HG03575 (cell line): ENCODE results near the gene CNGB1.
"Not testable (repeated sequence)": the region's sequence is repeated elsewhere in the genome, so short reads cannot be mapped to it uniquely, and the experiment has no call there.

Source experiments
- ATAC-seq: cut with Tn5 transposase; IDR thresholded peaks from one replicate; pipeline ENCODE4 v1.9.1; 2021; ENCODE audit not compliant: unreplicated experiment, insufficient number of reproducible peaks, low FRiP score; ENCODE audit errors: extremely low read depth

Gene CNGB1

DNA sequence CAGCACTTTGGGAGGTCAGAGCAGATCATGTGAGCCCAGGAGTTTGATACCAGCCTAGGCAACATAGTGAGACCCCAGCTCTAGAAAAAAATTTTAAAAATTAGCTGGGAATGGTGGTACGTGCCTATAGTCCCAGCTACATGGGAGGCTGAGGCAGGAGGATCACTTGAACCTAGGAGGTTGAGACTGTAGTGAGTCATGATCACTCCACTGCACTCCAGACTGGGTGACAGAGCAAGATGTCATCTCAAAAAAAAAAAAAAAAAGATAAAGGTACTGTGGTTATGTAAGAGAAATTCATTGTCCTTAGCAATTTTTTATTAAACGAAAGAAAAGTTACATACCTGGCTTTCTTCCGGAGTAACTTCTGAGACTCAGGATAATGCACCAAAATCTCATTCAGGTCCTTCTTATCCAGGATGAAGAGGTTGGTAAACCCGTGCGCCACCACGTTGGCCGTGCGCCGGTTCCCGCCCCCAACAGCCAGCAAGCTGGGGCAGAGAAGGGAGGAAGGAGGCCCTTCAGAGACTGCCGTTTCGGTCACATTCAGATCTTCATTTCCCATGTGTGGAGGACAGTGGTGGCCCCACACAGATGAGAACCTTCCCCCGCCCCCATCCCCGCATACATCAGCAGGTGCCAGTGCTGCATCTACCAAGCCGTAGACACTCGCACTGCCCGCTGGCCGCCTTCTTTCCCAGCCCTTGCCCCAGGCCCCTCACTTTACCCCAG, 73.7 kb downstream of the CNGB1 start:
- no peak for ATAC-seq

DNA sequence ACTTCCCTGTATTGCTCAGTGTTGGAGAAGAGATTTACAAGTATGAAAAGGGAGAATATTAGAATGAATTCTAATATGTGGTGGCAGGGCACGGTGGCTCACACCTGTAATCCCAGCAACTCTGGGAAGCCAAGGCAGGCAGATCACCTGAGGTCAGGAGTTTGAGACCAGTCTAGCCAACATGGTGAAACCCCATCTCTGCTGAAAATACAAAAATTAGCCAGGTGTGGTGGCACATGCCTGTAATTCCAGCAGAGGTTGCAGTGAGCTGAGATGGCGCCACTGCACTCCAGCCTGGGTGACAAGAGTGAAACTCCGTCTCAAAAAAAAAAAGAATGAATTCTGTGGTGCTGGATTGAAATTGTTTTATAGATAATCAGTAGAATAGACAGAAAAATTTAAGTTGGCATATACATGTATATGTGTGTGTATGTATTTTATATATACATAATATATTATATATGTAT, 75.8 kb downstream of the CNGB1 start:
- not testable (repeated sequence) for ATAC-seq

DNA sequence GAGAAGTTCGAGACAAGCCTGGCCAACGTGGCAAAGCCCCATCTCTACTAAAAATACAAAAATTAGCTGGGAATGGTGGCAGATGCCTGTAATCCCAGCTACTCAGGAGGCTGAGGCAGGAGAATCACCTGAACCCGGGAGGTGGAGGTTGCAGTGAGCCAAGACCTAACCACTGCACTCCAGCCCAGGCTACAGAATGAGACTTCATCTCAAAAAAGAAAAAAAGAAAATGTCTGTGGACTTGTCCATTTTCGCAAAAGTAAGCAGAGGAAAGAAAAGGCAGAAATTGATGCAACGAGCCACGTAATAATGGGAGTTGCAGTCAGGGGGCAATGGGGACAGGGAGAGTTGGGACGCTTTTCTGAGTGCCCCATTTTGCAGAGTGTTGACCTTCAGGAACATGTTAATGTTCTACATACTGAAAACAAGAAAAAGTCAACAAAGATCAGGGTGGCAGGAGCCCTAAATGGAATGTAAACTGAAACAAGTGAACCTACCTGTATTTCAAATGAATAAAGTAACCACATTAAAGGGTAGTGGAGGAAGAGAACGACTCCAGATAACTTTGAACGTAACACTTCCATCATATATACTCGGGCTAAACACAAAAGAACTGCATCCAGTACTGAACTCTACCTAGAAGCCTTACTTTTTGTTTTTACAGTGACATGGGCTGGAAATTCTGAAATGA, 76.4 kb downstream of the CNGB1 start:
- no peak for ATAC-seq

DNA sequence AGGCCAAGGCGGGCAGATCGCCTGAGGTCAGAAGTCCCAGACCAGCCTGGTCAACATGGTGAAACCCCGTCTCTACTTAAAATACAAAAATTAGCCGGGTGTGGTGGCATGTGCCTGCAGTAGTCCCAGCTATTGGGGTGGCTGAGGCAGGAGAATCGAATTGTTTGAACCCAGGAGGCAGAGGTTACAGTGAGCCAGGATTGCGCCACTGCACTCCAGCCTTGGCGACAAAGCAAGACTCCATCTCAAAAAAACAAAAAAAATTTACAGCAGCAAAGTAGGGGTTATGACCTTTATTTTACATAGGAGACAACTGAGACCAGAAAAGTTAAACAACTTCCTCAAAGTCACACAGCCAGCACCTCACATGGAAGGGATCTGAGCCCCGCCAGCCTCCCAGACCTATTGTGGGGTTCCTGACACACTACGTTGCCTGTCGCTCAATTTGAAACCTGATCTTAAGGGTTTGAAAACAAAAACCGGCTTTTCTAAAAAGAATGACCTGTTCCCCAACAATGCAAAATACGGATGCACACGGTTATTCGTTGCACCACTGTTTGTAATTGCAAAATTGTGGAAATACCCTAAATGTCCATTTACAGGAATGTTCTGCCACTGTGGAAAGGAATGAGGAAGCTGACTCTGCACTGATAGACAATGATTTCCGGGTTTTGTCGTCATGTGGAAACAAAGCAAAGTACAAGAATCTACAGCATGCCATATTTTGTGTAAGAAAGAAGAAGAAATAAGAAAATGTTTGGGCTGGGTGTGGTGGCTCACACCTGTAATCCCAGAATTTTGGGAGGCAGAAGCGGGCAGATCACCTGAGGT, 77.2 kb downstream of the CNGB1 start:
- no peak for ATAC-seq

DNA sequence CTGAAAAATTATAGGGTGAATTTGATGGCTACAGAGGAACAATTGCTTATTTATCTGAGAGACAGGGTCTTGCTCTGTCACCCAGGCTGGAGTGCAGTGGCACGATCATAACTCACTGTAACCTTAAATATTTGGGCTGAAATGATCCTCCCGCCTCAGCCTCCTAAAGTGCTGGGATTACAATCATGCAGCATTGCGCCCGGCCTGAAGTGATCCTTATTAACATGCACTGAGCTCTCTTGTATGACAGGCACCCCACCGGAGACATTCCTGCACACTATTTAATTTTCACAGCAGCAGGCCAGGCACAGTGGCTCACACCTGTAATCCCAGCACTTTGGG, 77.7 kb downstream of the CNGB1 start:
- no peak for ATAC-seq

DNA sequence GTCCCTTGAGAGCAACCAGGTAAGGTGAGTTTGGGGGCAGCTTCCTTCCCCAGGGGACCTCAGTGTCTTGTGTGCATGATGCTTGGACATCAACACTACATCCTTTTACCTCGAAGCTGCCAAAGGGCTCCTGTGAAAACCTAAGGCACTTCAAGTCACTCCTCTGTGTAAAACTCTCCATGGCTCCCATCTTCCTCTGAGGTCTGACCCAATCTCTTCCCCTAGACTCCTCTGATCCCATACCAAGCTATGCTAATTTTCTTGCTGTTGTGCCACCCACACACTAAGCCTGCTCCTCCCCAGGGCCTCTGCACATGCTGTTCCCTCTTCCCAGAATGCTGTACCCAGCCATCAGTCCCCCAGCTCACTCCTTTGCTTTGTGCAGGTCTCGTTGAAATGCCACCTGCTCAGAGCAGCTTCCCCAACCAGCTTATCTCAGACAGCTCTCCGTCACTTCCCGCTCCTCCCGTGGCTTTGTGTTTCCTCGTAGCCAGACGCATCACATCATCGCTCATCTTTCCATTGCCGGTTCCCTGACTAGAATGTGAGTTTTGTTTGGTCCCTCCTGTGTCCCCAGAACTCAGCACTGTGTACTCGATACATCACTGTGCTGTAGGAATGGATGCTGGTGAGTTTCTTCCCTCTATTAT, 78.4 kb downstream of the CNGB1 start:
- ATAC-seq, result no peak

DNA sequence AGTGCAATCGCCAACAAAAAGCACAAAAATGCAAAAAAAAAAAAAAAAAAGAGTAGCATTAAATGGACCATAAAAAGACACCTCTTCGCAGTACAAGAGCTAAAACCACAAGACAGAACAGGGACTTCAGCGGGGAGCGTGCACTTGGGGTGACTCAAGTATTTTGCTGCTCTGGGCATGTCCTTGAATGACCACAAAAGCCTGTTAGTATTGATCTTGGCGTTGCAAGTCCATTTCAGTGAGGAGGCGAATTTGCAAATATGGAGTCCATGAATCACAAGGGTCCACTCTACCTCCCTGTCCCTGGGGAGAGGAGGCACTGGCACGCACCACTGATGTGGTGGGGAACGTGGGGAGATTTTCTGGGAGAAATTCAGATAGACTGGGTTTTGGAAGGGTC, 78.9 kb downstream of the CNGB1 start:
- no peak for ATAC-seq

DNA sequence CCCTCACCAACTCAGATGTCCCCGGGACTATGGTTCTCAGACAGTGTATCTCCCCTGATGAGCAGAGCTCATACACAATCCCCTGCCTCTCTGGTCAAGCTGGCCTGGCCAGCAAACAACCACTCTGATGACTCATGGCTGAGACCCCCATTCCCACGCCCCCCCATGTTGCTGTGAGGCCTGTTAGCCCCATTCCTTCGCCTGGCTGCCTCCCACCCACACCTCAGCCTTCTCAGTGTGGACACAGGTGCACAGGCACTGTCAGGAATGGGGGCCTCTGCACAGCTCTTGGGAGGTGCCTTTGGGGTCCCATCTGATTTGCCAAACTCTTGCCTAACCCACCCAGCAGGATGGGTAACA, 80.2 kb downstream of the CNGB1 start:
- ATAC-seq, result no peak

DNA sequence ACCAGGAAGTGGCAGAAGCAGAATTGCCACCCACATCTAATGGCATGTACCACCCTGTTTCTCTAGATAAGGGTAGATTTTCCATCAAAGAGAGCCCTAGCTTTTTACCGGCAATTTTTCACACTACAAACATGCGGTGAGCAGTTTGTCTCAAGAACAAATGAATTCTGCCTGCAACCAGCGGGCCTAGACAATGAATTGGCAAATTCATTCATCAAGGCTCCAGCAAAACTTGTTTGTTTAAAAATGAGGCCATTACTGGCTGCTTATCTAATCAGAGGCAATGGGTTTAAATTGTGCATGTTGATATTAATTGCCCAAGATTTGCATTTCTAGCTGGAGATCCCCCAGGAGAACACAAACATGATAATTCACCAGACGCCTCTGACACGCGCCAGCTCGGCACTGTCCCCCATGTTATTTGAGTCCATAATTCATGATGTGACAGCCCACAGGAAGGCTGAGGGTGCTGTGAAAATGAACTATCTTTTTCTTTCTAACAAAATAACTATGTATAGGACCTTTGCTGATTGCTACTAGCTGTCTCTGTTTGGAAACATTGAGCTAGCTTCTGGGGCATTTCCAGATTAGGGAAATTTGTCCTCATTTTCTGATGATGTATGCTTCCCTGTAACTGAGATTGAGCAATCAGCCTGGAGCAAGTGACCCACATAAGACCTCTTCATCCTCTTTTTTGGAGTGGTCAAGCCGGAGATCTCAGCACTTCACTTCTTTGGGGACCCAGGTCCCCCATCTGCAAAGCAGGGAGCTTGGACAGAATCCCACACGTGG, 80.8 kb downstream of the CNGB1 start:
- ATAC-seq, result no peak

DNA sequence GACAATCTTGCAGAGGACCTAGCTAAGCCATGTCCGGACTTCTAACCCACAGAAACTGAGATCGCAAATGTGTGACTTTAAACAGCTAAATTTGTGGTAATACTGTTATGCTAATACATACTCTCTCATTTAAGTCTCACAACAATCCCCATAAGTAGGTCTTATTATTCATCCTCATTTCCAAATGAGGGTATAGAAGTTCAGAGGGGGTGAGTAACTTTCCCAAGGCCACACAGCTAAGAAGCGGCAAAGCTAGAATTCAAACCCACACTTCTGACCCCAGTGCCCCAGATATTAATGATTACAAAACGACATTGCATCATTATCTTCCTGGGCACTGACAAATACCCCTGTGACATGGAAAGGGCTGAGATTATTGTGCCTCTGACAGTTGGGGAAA, 81.4 kb downstream of the CNGB1 start:
- no peak for ATAC-seq

DNA sequence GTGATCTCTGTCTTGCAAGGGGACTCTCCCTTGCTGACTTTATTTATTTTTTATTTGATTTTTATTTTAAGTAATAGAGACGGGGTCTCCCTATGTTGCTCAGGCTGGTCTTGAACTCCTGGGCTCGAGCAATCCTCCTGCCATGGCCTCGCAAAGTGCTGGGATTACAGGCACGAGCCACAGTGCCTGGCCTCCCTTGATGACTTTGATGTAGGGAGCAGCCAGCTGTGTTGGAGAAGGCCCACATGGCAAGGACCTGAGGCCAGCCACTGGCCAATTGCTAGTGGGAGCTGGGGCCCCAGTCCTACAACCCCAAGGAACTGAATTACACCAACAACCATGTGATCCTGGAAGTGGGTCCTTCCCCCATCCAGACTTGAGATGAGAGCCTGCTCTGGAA, 81.8 kb downstream of the CNGB1 start:
- ATAC-seq, result no peak

DNA sequence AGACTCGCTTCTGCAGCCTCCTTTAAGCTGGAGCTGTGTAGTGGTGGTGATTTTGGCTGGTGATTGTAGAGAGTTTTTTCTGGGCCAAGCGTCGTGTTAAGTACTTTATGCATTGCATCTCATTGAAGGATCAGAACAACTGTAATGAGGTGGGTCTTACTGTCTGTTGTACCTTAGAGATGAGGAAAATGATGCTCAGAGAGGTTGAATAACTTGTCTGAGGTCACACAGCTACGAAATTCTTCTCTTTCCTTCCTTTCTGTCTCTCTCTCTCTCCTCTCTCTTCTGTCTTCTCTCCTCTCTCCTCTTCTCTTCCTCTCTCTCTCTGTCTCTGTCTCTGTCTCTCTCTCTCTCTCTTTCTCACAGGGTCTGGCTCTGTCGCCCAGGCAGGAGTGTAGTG, 82.8 kb downstream of the CNGB1 start:
- ATAC-seq, result no peak

DNA sequence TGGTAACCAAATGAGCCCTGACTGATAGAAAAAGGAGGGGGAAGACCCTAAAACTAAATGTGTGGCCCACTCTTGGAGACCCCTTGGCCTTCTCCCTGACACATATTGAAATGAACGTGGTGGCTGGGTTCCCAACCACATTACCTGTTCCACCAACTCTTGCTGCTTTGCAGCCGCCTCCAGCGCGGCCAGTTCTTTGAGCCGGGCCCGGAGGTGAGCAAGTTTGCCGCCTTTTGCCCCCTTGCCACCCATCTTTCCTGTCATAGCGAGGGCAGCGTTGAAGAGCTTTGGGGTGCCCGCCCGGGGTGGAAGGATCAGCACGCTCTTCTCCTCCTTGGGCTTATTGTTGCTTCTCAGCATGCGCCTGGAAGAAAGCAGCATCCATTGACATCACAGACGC, 83.2 kb downstream of the CNGB1 start:
- no peak for ATAC-seq

DNA sequence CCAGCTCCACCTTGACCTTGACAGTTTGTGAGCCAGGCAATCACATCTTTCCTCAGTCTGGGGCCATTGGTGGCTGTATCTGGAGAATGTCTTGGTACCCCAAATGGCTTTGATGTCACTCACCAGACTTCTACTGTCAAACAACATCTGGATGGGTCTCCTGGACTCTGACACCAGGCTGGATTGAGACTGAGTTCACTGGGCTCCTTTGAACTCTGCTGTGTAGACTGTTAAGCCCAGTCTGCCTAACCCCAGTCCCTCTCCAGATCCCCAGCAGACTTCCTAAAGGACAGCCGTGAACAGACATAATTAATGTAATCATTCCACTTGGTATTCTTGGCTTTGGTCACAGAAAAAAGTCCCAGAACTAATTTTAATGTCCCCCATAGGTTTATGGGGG, 84.5 kb downstream of the CNGB1 start:
- ATAC-seq, result no peak

DNA sequence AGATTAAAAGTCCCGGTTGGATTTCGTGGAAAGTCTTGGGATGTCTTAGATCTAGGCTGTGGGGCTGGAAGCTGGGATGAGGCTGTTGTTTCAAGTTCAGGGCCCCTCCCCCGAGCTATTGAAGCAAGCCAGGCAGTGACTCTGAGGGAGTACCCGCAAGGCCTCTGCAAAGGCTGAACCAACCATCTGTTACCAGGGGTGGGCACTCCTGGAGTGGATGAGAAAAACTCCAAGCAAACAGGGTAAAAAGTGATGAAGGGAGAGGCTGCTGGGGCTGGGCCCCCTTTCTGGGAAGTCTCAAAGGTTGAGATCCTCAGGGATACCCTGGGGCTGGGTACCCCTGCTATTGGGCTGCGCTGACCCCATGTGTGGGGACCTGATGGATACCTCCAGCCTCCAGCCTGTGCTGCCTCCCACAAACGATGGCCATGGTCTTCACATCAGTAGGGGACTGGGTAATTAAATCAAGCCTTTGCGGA, 86.2 kb downstream of the CNGB1 start:
- ATAC-seq, result no peak

DNA sequence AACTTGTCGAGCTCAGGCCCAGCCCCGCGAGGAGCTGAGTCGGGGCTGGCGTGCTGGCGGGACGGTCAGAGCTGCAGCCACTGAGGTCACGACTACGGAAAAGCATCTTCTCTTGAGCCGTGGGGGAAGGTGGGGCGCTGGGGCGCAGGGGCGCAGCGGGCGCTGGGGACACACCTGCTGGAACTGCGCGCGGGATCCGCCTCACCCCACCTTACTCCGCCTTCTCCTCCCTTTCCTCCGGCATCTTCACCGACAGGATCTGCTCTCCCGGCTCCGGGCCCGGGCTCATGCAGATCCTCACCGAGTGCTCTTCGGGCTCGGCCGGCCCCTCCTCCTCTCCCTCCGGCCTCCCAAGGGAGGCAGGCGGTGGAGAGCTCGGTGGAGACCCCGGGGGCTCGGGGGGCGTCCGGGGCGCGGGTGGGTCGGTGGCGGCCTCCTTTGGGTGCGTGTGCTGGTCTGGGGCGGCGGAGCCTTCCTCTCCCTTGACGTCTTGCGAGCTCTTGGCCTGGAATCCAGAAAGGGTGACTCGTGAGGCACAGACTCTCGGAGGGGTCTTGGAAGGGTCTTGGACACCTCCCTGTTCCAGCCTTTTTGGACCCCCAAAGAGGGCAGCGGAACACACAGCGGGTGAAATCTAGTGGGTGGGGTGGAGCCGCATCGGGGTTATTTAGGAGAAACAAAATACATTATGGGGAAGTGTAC, 86.8 kb downstream of the CNGB1 start:
- no peak for ATAC-seq

DNA sequence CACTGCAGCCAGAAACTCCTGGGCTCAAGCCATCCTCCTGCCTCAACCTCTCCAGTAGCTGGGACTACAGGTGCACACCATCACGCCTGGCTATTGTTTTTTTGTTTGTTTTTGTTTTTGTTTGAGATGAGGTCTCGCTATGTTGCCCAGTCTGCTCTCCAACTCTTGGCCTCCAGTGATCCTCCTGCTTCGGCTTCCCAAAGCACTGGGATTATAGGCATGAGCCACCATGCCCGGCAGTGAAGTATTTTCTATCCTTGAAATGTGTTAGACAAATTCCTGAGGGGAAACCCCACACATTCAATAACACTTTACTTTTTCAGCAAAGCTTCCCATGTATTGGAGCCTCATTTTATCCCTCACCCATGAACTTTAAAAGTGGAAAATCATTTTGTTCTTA, 87.4 kb downstream of the CNGB1 start:
- no peak for ATAC-seq

DNA sequence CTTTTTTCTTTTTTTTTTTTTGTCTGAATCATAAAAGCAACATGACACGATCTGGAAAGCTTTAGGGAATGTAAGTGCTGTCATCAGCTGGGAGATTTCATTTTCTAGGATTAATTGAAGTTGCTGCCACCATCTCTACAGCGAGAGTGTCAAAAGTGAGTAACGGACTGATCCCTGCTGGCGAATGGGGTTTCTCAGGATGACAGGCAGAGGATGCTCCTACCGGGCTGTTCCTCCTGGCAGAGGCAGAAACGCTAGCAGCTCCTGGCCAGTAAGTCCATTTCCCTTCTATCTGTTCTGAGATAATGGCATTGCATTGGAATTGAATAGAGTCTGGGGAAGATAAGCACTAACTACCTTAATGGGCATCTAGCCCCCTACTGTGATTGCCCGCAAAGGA, 88.1 kb downstream of the CNGB1 start:
- no peak for ATAC-seq
